Nephron (organoid): ENCODE results near the gene TMEM135.
A peak's percentile ranks its signal among the peaks of the same experiment; 100 is the strongest.

Experiments used
- H3K27ac Mint-ChIP-seq, 3 experiments: 2 replicates each; pipeline ENCODE4 v1.8.0; 2020; ENCODE audit warnings: mixed read lengths in 3 of 3, mild to moderate bottlenecking in 2 of 3, moderate library complexity in 1 of 3
- H3K27me3 Mint-ChIP-seq: 2 replicates; pipeline ENCODE4 v1.8.0; 2021; ENCODE audit warnings: low read depth, mild to moderate bottlenecking, moderate library complexity, mixed read lengths
- H3K36me3 Mint-ChIP-seq: 2 replicates; pipeline ENCODE4 v1.8.0; 2020; ENCODE audit warnings: low read depth, mixed read lengths
- H3K4me1 Mint-ChIP-seq: 2 replicates; pipeline ENCODE4 v1.8.0; 2020; ENCODE audit warnings: mixed read lengths
- H3K4me3 Mint-ChIP-seq, 3 experiments: 2 replicates each; pipeline ENCODE4 v1.8.0; 2020; ENCODE audit warnings: mild to moderate bottlenecking in 3 of 3, mixed read lengths in 3 of 3, moderate library complexity in 2 of 3
- H3K9me3 Mint-ChIP-seq: 2 replicates; pipeline ENCODE4 v1.8.0; 2020; ENCODE audit warnings: mixed read lengths
- TF ChIP-seq, protein P1 (sequence below), 3 experiments: fragments of 200-600 bp; sonication (generic); IDR thresholded peaks; one replicate each; pipeline ENCODE4 v1.5.0; 2021; ENCODE audit warnings: antibody characterized with exemption in 3 of 3; ENCODE audit not compliant: unreplicated experiment in 3 of 3

The TMEM135 gene

GRCh38 chr11:87120937-87121336 is 83.2 kb downstream of the TMEM135 start:
- Mint-ChIP-seq H3K27me3 (no peaks in the 10 kb centered on the region), H3K27ac (no peak overlapping the region), H3K4me1 (peaks cover 7% of the 10 kb centered on the region), H3K36me3 (peaks cover 22% of the 10 kb centered on the region), H3K4me3 (no peak overlapping the region), H3K9me3 (no peaks in the 10 kb centered on the region)
- TF ChIP-seq, protein P1, sequence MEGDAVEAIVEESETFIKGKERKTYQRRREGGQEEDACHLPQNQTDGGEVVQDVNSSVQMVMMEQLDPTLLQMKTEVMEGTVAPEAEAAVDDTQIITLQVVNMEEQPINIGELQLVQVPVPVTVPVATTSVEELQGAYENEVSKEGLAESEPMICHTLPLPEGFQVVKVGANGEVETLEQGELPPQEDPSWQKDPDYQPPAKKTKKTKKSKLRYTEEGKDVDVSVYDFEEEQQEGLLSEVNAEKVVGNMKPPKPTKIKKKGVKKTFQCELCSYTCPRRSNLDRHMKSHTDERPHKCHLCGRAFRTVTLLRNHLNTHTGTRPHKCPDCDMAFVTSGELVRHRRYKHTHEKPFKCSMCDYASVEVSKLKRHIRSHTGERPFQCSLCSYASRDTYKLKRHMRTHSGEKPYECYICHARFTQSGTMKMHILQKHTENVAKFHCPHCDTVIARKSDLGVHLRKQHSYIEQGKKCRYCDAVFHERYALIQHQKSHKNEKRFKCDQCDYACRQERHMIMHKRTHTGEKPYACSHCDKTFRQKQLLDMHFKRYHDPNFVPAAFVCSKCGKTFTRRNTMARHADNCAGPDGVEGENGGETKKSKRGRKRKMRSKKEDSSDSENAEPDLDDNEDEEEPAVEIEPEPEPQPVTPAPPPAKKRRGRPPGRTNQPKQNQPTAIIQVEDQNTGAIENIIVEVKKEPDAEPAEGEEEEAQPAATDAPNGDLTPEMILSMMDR (IDR thresholded peaks at IDR 0.05; ENCODE audit: unreplicated experiment in 3 of 3): no peak

DNA sequence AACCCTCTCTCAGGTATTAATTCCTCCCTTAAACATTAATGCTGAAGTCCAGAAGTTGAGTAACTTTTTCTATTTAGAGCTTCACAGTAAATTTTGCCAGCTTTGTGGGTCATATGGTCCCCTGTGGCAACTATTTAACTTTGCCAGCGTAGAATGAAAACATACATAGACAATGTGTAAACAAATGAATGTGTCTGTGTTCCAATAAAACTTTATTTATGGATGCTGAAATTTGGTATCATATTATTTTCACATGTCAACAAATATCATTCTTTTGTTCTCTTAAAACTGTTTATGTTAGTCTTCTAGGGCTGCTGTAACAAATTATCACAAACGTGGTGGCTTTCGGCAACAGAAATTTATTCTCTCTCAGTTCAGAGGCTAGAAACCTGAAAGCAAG is 85.1 kb downstream of the TMEM135 start:
- H3K27me3 Mint-ChIP-seq: no peaks in the 10 kb centered on the region
- peaks cover 7% of the 10 kb centered on the region for H3K4me1 Mint-ChIP-seq
- H3K4me3 Mint-ChIP-seq: no peak overlapping the region
- TF ChIP-seq, protein P1 (IDR thresholded peaks at IDR 0.05; ENCODE audit: unreplicated experiment in 3 of 3): no peak
- no peak overlapping the region for H3K27ac Mint-ChIP-seq
- no peaks in the 10 kb centered on the region for H3K9me3 Mint-ChIP-seq
- H3K36me3 Mint-ChIP-seq: peaks cover 18% of the 10 kb centered on the region

- no peaks in the 10 kb centered on the region for H3K27me3 Mint-ChIP-seq
- no peaks in the 10 kb centered on the region for H3K9me3 Mint-ChIP-seq
- H3K4me3 Mint-ChIP-seq: no peak overlapping the region
- TF ChIP-seq, protein P1 (IDR thresholded peaks at IDR 0.05; ENCODE audit: unreplicated experiment in 3 of 3): no peak
- no peak overlapping the region for H3K27ac Mint-ChIP-seq
- H3K36me3 Mint-ChIP-seq: peaks cover 4% of the 10 kb centered on the region
- no peaks in the 10 kb centered on the region for H3K4me1 Mint-ChIP-seq
Observed at GRCh38 chr11:87125257-87125656, 87.5 kb downstream of the TMEM135 start.

- H3K27ac Mint-ChIP-seq: peak overlapping the region in 2 of 3 experiments; percentile 15 to 24
- no peaks in the 10 kb centered on the region for H3K27me3 Mint-ChIP-seq
- TF ChIP-seq, protein P1 (IDR thresholded peaks at IDR 0.05; ENCODE audit: unreplicated experiment in 3 of 3): no peak
- no peak overlapping the region for H3K4me3 Mint-ChIP-seq
- H3K36me3 Mint-ChIP-seq: no peaks in the 10 kb centered on the region
- H3K4me1 Mint-ChIP-seq: no peaks in the 10 kb centered on the region
- H3K9me3 Mint-ChIP-seq: no peaks in the 10 kb centered on the region
Observed at GRCh38 chr11:87127101-87127500, 89.4 kb downstream of the TMEM135 start.

GRCh38 chr11:87128372-87128771 is 90.6 kb downstream of the TMEM135 start:
- Mint-ChIP-seq H3K36me3 (peaks cover 6% of the 10 kb centered on the region), H3K27ac (no peak overlapping the region), H3K4me1 (no peaks in the 10 kb centered on the region), H3K9me3 (no peaks in the 10 kb centered on the region), H3K4me3 (no peak overlapping the region), H3K27me3 (no peaks in the 10 kb centered on the region)
- TF ChIP-seq, protein P1 (IDR thresholded peaks at IDR 0.05; ENCODE audit: unreplicated experiment in 3 of 3): no peak

DNA sequence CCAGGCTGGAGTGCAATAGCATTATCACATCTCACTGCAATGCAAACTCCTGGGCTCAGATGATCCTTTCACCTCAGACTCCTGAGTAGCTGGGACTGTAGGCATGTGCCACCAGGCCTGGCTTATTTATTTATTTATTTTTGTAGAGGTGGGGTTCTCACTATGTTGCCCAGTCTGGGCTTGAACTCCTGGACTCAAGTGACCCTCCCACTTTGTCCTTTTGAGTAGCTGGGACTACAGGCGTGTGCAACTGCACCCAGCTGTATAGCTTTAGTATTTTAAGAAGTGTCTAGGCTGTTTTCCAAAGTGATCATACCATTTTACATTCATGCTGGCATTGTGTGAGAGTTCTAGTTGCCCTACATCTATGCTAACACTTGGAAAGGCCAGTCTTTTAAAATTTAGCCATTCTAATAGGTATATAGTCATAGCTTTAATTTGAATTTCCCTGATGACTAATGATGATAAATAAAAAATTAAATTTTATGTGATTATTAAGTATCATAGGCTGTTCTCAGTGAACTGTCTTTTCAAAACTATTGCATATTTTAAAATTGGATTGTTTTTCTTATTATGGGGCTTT is 96.9 kb downstream of the TMEM135 start:
- peaks cover 34% of the 10 kb centered on the region for H3K36me3 Mint-ChIP-seq
- no peaks in the 10 kb centered on the region for H3K4me1 Mint-ChIP-seq
- H3K27me3 Mint-ChIP-seq: no peaks in the 10 kb centered on the region
- peaks cover 22% of the 10 kb centered on the region for H3K9me3 Mint-ChIP-seq
- no peak overlapping the region for H3K27ac Mint-ChIP-seq
- TF ChIP-seq, protein P1 (IDR thresholded peaks at IDR 0.05; ENCODE audit: unreplicated experiment in 3 of 3): no peak
- H3K4me3 Mint-ChIP-seq: no peak overlapping the region
